ENCODE measurements around the gene NTRK2. TPM values are rescaled to one million over a fixed set of nuclear protein-coding genes. Genes with fewer than 3 reads are reported as not detected.

The NTRK2 gene
- total and polyA plus RNA-seq, 4 donors, result 0.88 to 48.1 (median 28.2) TPM

DNA sequence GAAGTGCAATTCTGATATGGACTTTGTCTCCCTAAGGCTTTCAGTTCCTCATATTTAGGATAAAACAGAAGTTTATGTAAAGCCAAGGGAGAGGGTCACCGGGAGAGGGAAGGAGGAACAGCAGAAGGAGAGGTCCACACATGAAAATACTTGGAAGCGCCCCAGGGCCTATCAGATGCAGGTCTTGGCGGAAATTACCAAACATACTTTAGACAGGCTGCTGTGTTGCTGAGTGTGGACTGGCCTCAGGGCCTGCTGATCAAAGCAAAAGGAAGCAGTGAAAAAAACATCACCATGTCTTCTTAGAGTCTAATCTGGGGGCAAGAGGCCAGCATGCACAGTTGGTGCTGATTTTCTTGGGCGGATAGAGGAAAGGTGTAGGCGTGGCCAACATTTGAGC lies 14.1 kb upstream of the NTRK2 start:
- no peak overlapping the region for H3K4me3 ChIP-seq (ENCODE audit: low read length in 2 of 2)
- no peaks in the 10 kb centered on the region for H3K36me3 ChIP-seq (ENCODE audit: control insufficient read depth in 1 of 2, insufficient read depth in 2 of 2, low read length in 1 of 2)
- intact Hi-C loops (cut with DNase I), result no loop called here
- H3K27ac ChIP-seq (ENCODE audit: low read depth in 1 of 2, low read length in 2 of 2), result no peak overlapping the region
- no peaks in the 10 kb centered on the region for H3K4me1 ChIP-seq (ENCODE audit: control insufficient read depth in 1 of 2, insufficient read depth in 2 of 2, low read length in 2 of 2)
- no peak for DNase-seq
- no peaks in the 10 kb centered on the region for H3K27me3 ChIP-seq (ENCODE audit: control insufficient read depth in 1 of 2, insufficient read depth in 2 of 2, low read length in 1 of 2)
- ATAC-seq (ENCODE audit: low FRiP score), result no peak
- 85 to 89% methylated on average over 5 of the region's 5 CpGs for WGBS, 2 donors
- no peaks in the 10 kb centered on the region for H3K9me3 ChIP-seq (ENCODE audit: control insufficient read depth, low read length)

DNA sequence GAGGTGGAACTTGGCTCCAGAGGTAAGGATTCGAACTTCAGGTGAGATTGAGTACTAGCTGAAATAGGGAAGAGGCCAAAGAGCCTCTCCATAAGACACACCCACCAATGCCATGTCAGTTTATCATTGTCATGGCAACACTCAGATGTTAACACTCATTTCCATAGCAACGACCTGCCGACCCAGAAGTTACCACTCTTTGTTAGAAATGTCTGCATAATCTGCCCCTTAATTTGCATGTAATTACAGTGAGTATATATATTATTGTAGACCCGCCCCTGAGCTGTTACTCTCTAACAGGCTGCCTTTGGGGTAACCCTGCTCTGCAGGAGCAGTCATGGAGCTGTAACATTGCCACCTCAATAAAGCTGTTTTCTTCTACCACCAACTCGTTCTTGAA lies 10.2 kb upstream of the NTRK2 start:
- intact Hi-C loops (cut with DNase I), result no loop called here
- Histone ChIP-seq H3K27me3 (ENCODE audit: control insufficient read depth in 1 of 2, insufficient read depth in 2 of 2, low read length in 1 of 2) (no peaks in the 10 kb centered on the region), H3K4me3 (ENCODE audit: low read length in 2 of 2) (no peak overlapping the region), H3K9me3 (ENCODE audit: control insufficient read depth, low read length) (no peaks in the 10 kb centered on the region), H3K27ac (ENCODE audit: low read depth in 1 of 2, low read length in 2 of 2) (no peak overlapping the region), H3K36me3 (ENCODE audit: control insufficient read depth in 1 of 2, insufficient read depth in 2 of 2, low read length in 1 of 2) (no peaks in the 10 kb centered on the region), H3K4me1 (ENCODE audit: control insufficient read depth in 1 of 2, insufficient read depth in 2 of 2, low read length in 2 of 2) (no peaks in the 10 kb centered on the region)
- 75 to 84% methylated on average over 5 of the region's 5 CpGs for WGBS, 2 donors
- ATAC-seq (ENCODE audit: low FRiP score) (no peak), DNase-seq (no peak)

GRCh38 chr9:84659773-84660172 lies 9.8 kb upstream of the NTRK2 start:
- Histone ChIP-seq H3K9me3 (ENCODE audit: control insufficient read depth, low read length) (no peaks in the 10 kb centered on the region), H3K27me3 (ENCODE audit: control insufficient read depth in 1 of 2, insufficient read depth in 2 of 2, low read length in 1 of 2) (no peaks in the 10 kb centered on the region), H3K4me3 (ENCODE audit: low read length in 2 of 2) (no peak overlapping the region), H3K36me3 (ENCODE audit: control insufficient read depth in 1 of 2, insufficient read depth in 2 of 2, low read length in 1 of 2) (no peaks in the 10 kb centered on the region), H3K4me1 (ENCODE audit: control insufficient read depth in 1 of 2, insufficient read depth in 2 of 2, low read length in 2 of 2) (no peaks in the 10 kb centered on the region), H3K27ac (ENCODE audit: low read depth in 1 of 2, low read length in 2 of 2) (no peak overlapping the region)
- ATAC-seq (ENCODE audit: low FRiP score) (no peak), DNase-seq (no peak)
- intact Hi-C loops (cut with DNase I), result no loop called here
- 72 to 79% methylated on average over 1 of the region's 1 CpG for WGBS, 2 donors

DNA sequence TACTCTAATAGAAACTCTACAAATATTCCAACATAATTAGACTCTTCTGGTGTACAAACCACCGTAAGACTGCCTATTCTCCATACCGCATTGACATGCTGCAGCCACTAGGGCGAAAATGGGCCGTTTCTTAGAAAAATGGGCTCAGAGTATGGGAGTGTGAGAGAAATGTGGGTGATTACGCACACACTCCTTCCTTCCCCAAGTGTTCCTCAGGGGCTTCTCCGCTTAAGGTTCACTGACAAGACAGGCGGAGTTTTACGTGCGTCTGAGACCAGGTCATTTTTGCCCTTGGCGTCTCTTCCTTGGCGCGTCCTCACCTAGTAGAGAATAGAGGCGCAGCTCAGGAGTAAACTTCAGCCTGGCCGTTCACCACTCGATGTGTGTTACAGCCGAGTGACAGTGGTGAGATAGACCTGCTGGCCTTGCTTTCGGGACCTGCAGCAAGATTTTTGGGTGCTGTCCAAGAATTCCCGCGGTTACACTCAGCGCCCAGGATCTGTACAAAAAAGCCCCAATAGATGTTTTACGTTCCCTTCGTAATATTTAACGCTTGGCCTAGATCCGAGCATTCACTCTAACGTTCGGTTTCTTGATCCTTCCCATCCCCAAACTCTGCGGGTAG lies 1.8 kb upstream of the NTRK2 start:
- Histone ChIP-seq H3K9me3 (ENCODE audit: control insufficient read depth, low read length) (no peaks in the 10 kb centered on the region), H3K4me1 (ENCODE audit: control insufficient read depth in 1 of 2, insufficient read depth in 2 of 2, low read length in 2 of 2) (no peaks in the 10 kb centered on the region), H3K4me3 (ENCODE audit: low read length in 2 of 2) (peak overlapping the region in 1 of 2 donors; percentile 27), H3K27ac (ENCODE audit: low read depth in 1 of 2, low read length in 2 of 2) (no peak overlapping the region), H3K27me3 (ENCODE audit: control insufficient read depth in 1 of 2, insufficient read depth in 2 of 2, low read length in 1 of 2) (peaks cover 0 to 2% of the 10 kb centered on the region in 2 donors), H3K36me3 (ENCODE audit: control insufficient read depth in 1 of 2, insufficient read depth in 2 of 2, low read length in 1 of 2) (no peaks in the 10 kb centered on the region)
- intact Hi-C loops (cut with DNase I), result no loop called here
- 15 to 16% methylated on average over 27 of the region's 27 CpGs for WGBS, 2 donors
- DNase-seq (no peak), ATAC-seq (ENCODE audit: low FRiP score) (no peak)

- Histone ChIP-seq H3K27me3 (ENCODE audit: control insufficient read depth in 1 of 2, insufficient read depth in 2 of 2, low read length in 1 of 2) (peaks cover 0 to 2% of the 10 kb centered on the region in 2 donors), H3K4me3 (ENCODE audit: low read length in 2 of 2) (peak overlapping the region in 1 of 2 donors; percentile 27), H3K4me1 (ENCODE audit: control insufficient read depth in 1 of 2, insufficient read depth in 2 of 2, low read length in 2 of 2) (no peaks in the 10 kb centered on the region), H3K36me3 (ENCODE audit: control insufficient read depth in 1 of 2, insufficient read depth in 2 of 2, low read length in 1 of 2) (no peaks in the 10 kb centered on the region), H3K27ac (ENCODE audit: low read depth in 1 of 2, low read length in 2 of 2) (no peak overlapping the region), H3K9me3 (ENCODE audit: control insufficient read depth, low read length) (no peaks in the 10 kb centered on the region)
- WGBS, 2 donors, result 0% methylated on average over 76 of the region's 76 CpGs
- intact Hi-C loops (cut with DNase I), result no loop called here
- ATAC-seq (ENCODE audit: low FRiP score), result peak; percentile 91
- peak; percentile 70 to 94 for DNase-seq
Observed at GRCh38 chr9:84668196-84669012, 1.1 kb upstream of the NTRK2 start.

DNA sequence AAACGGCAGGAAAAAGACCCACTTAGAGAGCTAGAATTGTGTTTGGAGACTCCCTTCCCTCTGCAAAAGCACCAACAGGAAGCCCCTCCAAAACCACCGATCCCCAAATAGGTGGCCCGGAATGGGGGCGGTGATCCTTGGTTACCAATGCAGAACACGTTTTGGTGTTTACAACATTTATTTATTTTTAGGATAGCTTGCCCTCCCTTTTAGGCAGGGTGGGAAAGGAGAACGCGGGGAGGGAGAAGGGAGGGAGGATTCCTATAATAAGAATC lies 579 bp upstream of the NTRK2 start:
- peaks cover 0 to 2% of the 10 kb centered on the region in 2 donors for H3K27me3 ChIP-seq (ENCODE audit: control insufficient read depth in 1 of 2, insufficient read depth in 2 of 2, low read length in 1 of 2)
- peak overlapping the region in 1 of 2 donors; percentile 27 for H3K4me3 ChIP-seq (ENCODE audit: low read length in 2 of 2)
- no peak overlapping the region for H3K27ac ChIP-seq (ENCODE audit: low read depth in 1 of 2, low read length in 2 of 2)
- H3K36me3 ChIP-seq (ENCODE audit: control insufficient read depth in 1 of 2, insufficient read depth in 2 of 2, low read length in 1 of 2), result no peaks in the 10 kb centered on the region
- 0% methylated on average over 7 of the region's 7 CpGs for WGBS, 2 donors
- ATAC-seq (ENCODE audit: low FRiP score) (peak; percentile 19), DNase-seq (no peak)
- no peaks in the 10 kb centered on the region for H3K4me1 ChIP-seq (ENCODE audit: control insufficient read depth in 1 of 2, insufficient read depth in 2 of 2, low read length in 2 of 2)
- intact Hi-C loops (cut with DNase I), result no loop called here
- H3K9me3 ChIP-seq (ENCODE audit: control insufficient read depth, low read length), result no peaks in the 10 kb centered on the region

DNA sequence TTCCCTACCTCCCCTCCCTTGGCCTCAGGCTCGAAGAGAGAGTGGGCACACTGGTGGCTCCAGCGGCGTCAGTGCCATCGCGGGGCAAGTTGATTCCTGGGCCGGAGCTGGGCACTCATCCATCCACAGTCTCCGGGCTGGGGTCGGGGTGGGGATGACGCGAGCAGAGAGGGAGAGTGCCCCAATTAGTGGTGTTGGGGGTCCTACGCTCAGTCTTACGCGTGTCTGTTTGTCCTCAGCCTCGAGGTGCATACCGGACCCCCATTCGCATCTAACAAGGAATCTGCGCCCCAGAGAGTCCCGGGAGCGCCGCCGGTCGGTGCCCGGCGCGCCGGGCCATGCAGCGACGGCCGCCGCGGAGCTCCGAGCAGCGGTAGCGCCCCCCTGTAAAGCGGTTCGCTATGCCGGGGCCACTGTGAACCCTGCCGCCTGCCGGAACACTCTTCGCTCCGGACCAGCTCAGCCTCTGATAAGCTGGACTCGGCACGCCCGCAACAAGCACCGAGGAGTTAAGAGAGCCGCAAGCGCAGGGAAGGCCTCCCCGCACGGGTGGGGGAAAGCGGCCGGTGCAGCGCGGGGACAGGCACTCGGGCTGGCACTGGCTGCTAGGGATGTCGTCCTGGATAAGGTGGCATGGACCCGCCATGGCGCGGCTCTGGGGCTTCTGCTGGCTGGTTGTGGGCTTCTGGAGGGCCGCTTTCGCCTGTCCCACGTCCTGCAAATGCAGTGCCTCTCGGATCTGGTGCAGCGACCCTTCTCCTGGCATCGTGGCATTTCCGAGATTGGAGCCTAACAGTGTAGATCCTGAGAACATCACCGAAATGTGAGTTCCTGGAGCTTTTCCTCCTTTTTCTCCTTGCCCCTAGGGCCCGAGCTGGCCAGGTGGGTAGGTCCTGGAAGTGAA lies 861 bp downstream of the NTRK2 start:
- H3K4me3 ChIP-seq (ENCODE audit: low read length in 2 of 2), result peak overlapping the region in 1 of 2 donors; percentile 27
- intact Hi-C loops (cut with DNase I), result no loop called here
- no peaks in the 10 kb centered on the region for H3K36me3 ChIP-seq (ENCODE audit: control insufficient read depth in 1 of 2, insufficient read depth in 2 of 2, low read length in 1 of 2)
- H3K27me3 ChIP-seq (ENCODE audit: control insufficient read depth in 1 of 2, insufficient read depth in 2 of 2, low read length in 1 of 2), result peaks cover 0 to 2% of the 10 kb centered on the region in 2 donors
- DNase-seq, result peak in 1 of 2 donors; percentile 86
- WGBS, 2 donors, result 10 to 12% methylated on average over 53 to 67 of the region's 67 CpGs
- H3K9me3 ChIP-seq (ENCODE audit: control insufficient read depth, low read length), result no peaks in the 10 kb centered on the region
- peak; percentile 58 for ATAC-seq (ENCODE audit: low FRiP score)
- H3K4me1 ChIP-seq (ENCODE audit: control insufficient read depth in 1 of 2, insufficient read depth in 2 of 2, low read length in 2 of 2), result no peaks in the 10 kb centered on the region
- H3K27ac ChIP-seq (ENCODE audit: low read depth in 1 of 2, low read length in 2 of 2), result no peak overlapping the region

DNA sequence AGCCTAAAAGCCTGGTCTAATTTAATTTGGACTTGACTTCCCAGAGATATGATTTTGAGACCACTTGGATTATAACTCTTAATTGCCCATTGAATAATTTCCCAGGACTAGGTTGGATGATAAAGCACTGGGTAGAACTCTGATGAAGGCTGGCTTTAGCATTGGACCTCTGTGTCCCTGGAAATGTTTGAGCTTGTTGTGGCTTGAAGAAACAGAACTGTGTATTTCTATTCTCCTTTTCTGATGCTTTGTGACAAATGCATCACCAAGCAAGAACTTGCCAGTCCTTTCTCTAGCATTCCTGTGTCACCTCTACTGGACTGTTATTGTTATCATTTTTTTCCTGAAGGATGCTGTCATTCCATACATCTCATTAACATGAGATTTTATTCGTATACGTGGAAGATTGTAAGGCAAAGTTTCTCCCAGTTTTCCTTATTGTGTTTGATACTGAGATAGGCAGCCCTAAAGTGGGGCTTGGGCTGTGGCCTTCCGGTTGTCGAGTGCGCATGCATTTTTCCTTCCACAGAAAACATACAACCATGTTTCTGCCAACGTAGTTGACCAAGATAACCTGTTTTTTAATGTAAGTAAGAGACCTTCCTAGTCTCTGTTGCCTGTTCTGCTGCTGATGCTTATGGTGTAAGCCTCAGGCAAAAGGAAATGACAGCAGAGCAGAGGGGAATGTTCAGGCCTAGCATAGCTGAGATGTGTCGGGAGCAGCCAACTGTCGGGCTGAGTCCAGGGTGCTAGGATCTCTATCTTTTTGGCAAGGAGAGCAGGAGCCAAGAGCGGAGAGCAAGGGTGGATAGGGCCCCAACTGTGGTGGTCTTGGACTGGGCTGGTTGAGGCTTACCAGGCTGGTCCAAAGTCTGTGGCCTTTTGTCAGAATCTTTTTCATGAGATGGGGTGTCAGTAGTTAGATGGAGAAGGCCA lies 2.3 kb downstream of the NTRK2 start:
- no peak overlapping the region for H3K4me3 ChIP-seq (ENCODE audit: low read length in 2 of 2)
- WGBS, 2 donors, result 89 to 93% methylated on average over 9 of the region's 9 CpGs
- DNase-seq, result no peak
- peaks cover 0 to 2% of the 10 kb centered on the region in 2 donors for H3K27me3 ChIP-seq (ENCODE audit: control insufficient read depth in 1 of 2, insufficient read depth in 2 of 2, low read length in 1 of 2)
- H3K9me3 ChIP-seq (ENCODE audit: control insufficient read depth, low read length), result no peaks in the 10 kb centered on the region
- no peaks in the 10 kb centered on the region for H3K36me3 ChIP-seq (ENCODE audit: control insufficient read depth in 1 of 2, insufficient read depth in 2 of 2, low read length in 1 of 2)
- intact Hi-C loops (cut with DNase I), result no loop called here
- ATAC-seq (ENCODE audit: low FRiP score), result no peak
- H3K4me1 ChIP-seq (ENCODE audit: control insufficient read depth in 1 of 2, insufficient read depth in 2 of 2, low read length in 2 of 2), result no peaks in the 10 kb centered on the region
- H3K27ac ChIP-seq (ENCODE audit: low read depth in 1 of 2, low read length in 2 of 2), result no peak overlapping the region
